Mucosa of descending colon (tissue), 3 donors: ENCODE results near the gene ZBTB7A. TPM values are rescaled to one million over a fixed set of nuclear protein-coding genes. Genes with fewer than 3 reads are reported as not detected.

ENCODE experiments used
- ATAC-seq: fragments of 200-7000 bp; cut with Tn5 transposase; one replicate; pipeline ENCODE4 v1.9.1; 2020; ENCODE audit warnings: mild to moderate bottlenecking, moderate library complexity
- DNase-seq, 3 donors: peaks; one replicate each; pipeline ENCODE4 v3.0.0-alpha.2; 2020
- H3K36me3 ChIP-seq: fragments of 200-600 bp; one replicate; pipeline ENCODE4 v1.8.0; 2021; ENCODE audit warnings: low read depth, mild to moderate bottlenecking
- H3K4me1 ChIP-seq: fragments of 200-600 bp; one replicate; pipeline ENCODE4 v1.8.0; 2021; ENCODE audit warnings: low read depth, mild to moderate bottlenecking
- H3K4me3 ChIP-seq: fragments of 200-600 bp; one replicate; pipeline ENCODE4 v1.8.0; 2021; ENCODE audit warnings: mild to moderate bottlenecking
- H3K9me3 ChIP-seq: fragments of 200-600 bp; one replicate; pipeline ENCODE4 v1.8.0; 2021; ENCODE audit warnings: mild to moderate bottlenecking
- intact Hi-C, 2 donors: fragments of 100-400 bp; cut with DNase I in 1 of 2; cut with micrococcal nuclease in 1 of 2; formaldehyde crosslinking; loops; one replicate each; pipeline versions ENCODE4 v1.11.0 to v1.11.1; 2022; cut with DNase I, micrococcal nuclease
- total RNA-seq, 3 donors: library from RNA; stranded (reverse); fragmentation: NEBNext Ultra II Directional in 2 of 3; extraction: Animal tissue kit (Norgen Biotek cat#: 25700) in 2 of 3; gene quantifications; one replicate each; pipeline versions ENCODE4 v1.2.1 to v1.2.4, GENCODE V29; 2021 to 2023
- TF ChIP-seq, protein P1 (sequence below): fragments of 200-600 bp; IDR thresholded peaks from one replicate; pipeline ENCODE4 v1.8.0; 2022; ENCODE audit warnings: antibody characterized with exemption, mild to moderate bottlenecking
- donor health status: DM: no; HTN: no; CAD: no; lungs with moderate emphysema.
- donor health status: DM: no; HTN: no; CAD: no.
- donor health status: DM: no; HTN: yes; CAD: no.

The ZBTB7A gene
- total RNA-seq, 3 donors from 2014 or later = 104 to 115 (median 112) TPM

DNA sequence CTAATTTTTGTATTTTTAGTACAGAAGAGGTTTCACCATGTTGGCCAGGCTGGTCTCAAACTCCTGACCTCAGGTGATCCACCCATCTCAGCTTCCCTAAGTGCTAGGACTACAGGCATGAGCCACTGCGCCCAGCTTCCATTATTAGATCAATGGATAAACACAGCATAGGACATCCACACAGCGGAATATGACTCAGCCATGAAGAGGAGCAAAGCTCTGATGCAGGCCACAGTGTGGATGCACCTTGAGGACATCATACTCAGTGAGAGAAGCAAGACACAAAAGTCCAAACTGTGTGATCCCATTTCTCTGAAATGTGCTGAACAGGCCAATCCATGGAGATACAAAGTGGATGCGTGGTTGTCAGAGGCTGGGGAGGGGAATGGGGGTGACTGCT lies 4.9 kb upstream of the ZBTB7A start:
- DNase-seq (no peak), ATAC-seq (no peak)
- TF ChIP-seq, protein P1, sequence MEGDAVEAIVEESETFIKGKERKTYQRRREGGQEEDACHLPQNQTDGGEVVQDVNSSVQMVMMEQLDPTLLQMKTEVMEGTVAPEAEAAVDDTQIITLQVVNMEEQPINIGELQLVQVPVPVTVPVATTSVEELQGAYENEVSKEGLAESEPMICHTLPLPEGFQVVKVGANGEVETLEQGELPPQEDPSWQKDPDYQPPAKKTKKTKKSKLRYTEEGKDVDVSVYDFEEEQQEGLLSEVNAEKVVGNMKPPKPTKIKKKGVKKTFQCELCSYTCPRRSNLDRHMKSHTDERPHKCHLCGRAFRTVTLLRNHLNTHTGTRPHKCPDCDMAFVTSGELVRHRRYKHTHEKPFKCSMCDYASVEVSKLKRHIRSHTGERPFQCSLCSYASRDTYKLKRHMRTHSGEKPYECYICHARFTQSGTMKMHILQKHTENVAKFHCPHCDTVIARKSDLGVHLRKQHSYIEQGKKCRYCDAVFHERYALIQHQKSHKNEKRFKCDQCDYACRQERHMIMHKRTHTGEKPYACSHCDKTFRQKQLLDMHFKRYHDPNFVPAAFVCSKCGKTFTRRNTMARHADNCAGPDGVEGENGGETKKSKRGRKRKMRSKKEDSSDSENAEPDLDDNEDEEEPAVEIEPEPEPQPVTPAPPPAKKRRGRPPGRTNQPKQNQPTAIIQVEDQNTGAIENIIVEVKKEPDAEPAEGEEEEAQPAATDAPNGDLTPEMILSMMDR = no peak
- no peak overlapping the region for H3K4me3 ChIP-seq
- H3K4me1 ChIP-seq = peaks cover 5% of the 10 kb centered on the region
- intact Hi-C loops = no loop called here
- no peaks in the 10 kb centered on the region for H3K36me3 ChIP-seq
- H3K9me3 ChIP-seq = no peaks in the 10 kb centered on the region

DNA sequence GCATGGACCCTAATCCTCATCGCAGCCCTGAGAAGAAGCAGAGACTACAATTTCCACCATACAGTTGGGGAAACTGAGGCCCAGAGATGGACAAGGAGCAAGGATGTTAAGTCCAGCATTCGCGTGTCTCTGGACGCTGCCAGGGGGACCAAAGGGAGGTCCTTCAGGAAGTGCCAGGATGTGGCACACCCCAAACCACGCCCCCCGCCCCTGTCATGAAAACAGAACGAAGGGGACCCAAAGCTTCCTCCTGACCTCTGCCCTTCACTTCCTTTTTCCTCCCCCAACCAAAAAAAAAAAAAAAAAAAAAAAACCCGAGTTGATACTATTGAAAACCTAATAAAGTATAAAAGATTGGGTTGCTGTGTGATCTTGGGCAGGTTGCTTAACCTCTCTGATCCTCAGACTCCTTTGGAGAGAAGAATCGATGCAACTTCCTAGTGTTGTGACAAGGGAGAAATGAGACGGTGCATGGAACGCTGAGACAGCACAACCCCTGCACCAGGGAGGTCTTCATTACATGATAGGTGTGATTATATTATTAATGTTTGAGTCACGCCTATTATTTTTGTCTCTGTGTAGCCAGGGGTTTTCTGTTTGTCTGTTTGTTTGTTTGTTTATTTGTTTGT lies 2.7 kb upstream of the ZBTB7A start:
- DNase-seq (peak; percentile 62 to 87 (median 67)), ATAC-seq (no peak)
- Histone ChIP-seq H3K9me3 (no peaks in the 10 kb centered on the region), H3K4me1 (peaks cover 5% of the 10 kb centered on the region), H3K4me3 (no peak overlapping the region), H3K36me3 (no peaks in the 10 kb centered on the region)
- TF ChIP-seq, protein P1 = no peak
- intact Hi-C loops = no loop called here

DNA sequence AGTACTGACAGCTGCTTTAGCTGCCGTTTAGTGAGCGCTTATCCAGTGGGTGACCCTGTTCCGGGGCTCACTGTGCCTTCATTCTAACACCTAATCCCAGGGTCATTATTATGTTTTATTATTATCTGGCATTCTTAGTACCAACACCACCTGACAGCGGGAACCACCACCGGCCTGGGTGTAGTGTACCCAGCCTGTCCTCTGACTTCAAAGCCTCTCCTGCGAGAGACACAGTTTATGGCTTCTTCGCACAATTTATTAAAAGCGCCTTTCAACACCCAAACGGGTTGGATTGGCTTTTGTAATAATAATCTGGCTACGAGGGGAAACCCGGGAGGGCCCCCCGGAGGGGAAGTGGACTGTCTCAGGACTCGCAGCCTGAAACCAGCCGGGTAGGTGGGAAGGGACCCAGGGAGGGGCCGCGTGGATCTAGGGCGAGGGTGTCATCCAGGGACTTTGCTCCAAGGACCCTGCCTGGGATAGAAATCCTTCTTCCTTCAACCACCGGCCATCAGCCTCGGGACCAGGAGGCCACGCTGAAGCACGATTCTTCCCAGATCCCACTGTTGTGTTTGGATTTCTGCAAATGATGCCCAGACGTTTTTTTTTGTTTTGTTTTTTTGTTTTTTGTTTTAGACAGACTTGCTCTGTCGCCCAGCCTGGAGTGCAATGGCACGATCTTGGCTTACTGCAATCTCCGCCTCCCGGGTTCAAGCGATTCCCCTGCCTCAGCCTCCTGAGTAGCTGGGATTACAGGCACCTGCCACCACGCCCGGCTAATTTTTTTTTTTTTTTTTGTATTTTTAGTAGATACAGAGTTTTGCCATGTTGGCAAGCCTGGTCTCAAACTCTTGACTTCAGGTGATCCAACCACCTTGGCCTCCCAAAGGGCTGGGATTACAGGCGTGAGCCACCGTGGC lies 1.6 kb upstream of the ZBTB7A start:
- no peak for ATAC-seq
- TF ChIP-seq, protein P1 = no peak
- intact Hi-C loops = no loop called here

DNA sequence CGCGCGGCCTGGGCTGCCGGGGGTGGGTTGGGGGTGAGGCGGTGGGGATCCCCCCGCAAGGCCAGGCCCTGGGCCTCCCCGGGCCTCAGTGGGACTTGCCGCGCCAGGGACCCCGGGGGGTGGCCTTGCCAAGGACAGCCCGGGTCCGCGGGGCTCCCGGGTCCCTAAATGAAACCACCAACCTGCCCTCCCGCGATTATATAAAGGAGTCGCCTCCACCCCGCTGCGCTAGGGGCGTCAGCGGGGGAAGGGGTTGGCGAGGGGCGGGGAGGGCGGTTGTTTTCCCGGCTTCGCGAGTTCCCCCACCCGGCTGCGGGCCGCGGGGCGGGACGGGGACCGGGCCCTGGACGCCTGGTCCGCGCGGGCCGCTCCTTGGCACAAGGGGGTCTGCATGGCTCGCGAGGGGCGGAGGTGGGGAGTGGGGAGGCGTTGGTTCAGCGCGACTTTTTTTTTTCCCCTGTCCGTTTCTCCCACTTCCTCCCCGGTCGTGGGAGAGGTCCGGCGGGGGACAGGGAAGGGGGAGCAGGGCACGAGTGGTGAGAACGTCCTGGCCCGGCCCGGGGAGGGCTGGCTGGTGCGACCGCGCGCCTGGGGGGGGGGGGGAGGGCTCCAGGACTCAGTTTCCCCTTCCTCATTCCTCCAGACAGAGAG lies 822 bp upstream of the ZBTB7A start:
- H3K4me3 ChIP-seq = peak overlapping the region; percentile 76
- intact Hi-C loops = no loop called here
- H3K9me3 ChIP-seq = no peaks in the 10 kb centered on the region
- no peaks in the 10 kb centered on the region for H3K36me3 ChIP-seq
- peaks cover 15% of the 10 kb centered on the region for H3K4me1 ChIP-seq
- peak in 2 of 3 donors; percentile 72 to 78 for DNase-seq
- peak; percentile 1 for ATAC-seq
- TF ChIP-seq, protein P1 = no peak

More for the DNA sequence above, 1.6 kb upstream of the ZBTB7A start:
- peak; percentile 73 to 83 (median 80) for DNase-seq
- Histone ChIP-seq H3K4me3 (peak overlapping the region; percentile 76), H3K4me1 (peaks cover 7% of the 10 kb centered on the region), H3K9me3 (no peaks in the 10 kb centered on the region), H3K36me3 (no peaks in the 10 kb centered on the region)

DNA sequence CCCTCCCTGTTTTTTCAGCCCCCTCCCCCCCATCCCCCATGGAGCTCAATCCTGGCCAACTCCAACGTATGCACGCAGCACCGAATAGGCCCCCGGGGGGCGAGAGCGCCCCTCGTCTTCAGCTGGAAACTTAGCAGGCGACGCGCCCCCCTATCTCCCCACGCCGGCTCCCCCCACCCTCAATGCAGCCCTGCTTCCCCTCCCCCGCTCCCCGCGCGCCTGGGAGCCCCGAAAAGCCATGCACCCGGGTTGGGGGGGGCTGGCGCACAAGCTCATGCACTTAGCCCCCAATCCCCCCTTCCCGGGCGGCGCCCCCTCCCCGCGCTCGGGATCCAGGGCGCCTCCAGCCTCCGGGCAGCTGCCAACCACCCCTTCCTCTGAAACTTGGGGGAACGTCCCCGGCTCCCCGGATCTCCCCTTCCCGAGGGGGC lies 508 bp downstream of the ZBTB7A start:
- no peaks in the 10 kb centered on the region for H3K9me3 ChIP-seq
- H3K4me1 ChIP-seq = peaks cover 29% of the 10 kb centered on the region
- DNase-seq (peak in 2 of 3 donors; percentile 74 to 81), ATAC-seq (no peak)
- TF ChIP-seq, protein P1 = no peak
- H3K4me3 ChIP-seq = peak overlapping the region; percentile 76
- no peaks in the 10 kb centered on the region for H3K36me3 ChIP-seq
- intact Hi-C loops = no loop called here
